Gastrocnemius medialis (tissue), 4 donors: ENCODE data around the gene WFS1.

ENCODE experiments used
- CTCF ChIP-seq, 5 experiments: fragments of 450-650 bp in 3 of 5; fragments of 200-600 bp in 2 of 5; sonication (generic) in 2 of 5; IDR thresholded peaks in 4 of 5; conservative IDR thresholded peaks in 1 of 5; 1 replicate in 4 of 5; 2 replicates in 1 of 5; pipeline ENCODE4 v1.5.1; 2016 to 2019; ENCODE audit warnings: antibody characterized with exemption in 5 of 5, mild to moderate bottlenecking in 3 of 5, moderate library complexity in 3 of 5
- POLR2A ChIP-seq, 2 donors: fragments of 450-650 bp; IDR thresholded peaks; one replicate each; pipeline ENCODE4 v1.6.1; 2017; ENCODE audit warnings: antibody characterized with exemption in 2 of 2, mild to moderate bottlenecking in 2 of 2, moderate library complexity in 2 of 2

- TF ChIP-seq POLR2A (IDR thresholded peaks at IDR 0.05) (no peak), CTCF (IDR thresholded peaks at IDR 0.05 in 4 of 5, conservative IDR thresholded peaks at IDR 0.05 in 1 of 5) (no peak)
Measured at GRCh38 chr4:6336166-6336565, 66.5 kb downstream of the WFS1 start.
